OCI-LY7 (cell line): ENCODE results near the gene PCDHGC4. TPM values are rescaled to one million over a fixed set of nuclear protein-coding genes. Genes with fewer than 3 reads are reported as not detected.

ENCODE experiments used
- BruUV-seq: library from RNA; stranded (reverse); fragments of 400-500 nt; replicated peaks from 2 replicates; lab custom pipeline; 2021; lab: Mats Ljungman, UMichigan
- CTCF ChIA-PET: fragments of 300-600 bp; sonication (Branson Sonifier 250); formaldehyde crosslinking; loops from one replicate; lab custom pipeline; 2022; ENCODE audit warnings: antibody characterized with exemption; ENCODE audit not compliant: unreplicated experiment; lab: Charles Lee
- POLR2A ChIA-PET: fragments of 300-600 bp; sonication (Branson Sonifier 250); formaldehyde crosslinking; loops from one replicate; lab custom pipeline; 2022; ENCODE audit warnings: antibody characterized with exemption; lab: Charles Lee
- DNase-seq: peaks from one replicate; pipeline ENCODE4 v3.0.0-alpha.2; 2015; ENCODE audit warnings: low spot score
- H2AFZ ChIP-seq: fragments of 200-600 bp; sonication (generic), shearing (Covaris generic); 2 replicates; pipeline ENCODE4 v1.6.1; 2014; ENCODE audit warnings: mild to moderate bottlenecking, antibody characterized with exemption, low read length, moderate library complexity
- H3K27ac ChIP-seq: fragments of 200-600 bp; sonication (generic); 2 replicates; pipeline ENCODE4 v1.5.1; 2014; ENCODE audit warnings: mixed run types, low read depth, mild to moderate bottlenecking, moderate library complexity, low read length, inconsistent platforms; ENCODE audit not compliant: poor library complexity, severe bottlenecking
- H3K36me3 ChIP-seq: fragments of 200-600 bp; sonication (generic); 2 replicates; pipeline ENCODE4 v1.6.1; 2014; ENCODE audit warnings: mild to moderate bottlenecking, antibody characterized with exemption, low read length, moderate library complexity, mixed read lengths; ENCODE audit not compliant: insufficient read depth
- H3K4me1 ChIP-seq: fragments of 200-600 bp; sonication (generic); 2 replicates; pipeline ENCODE4 v1.5.1; 2014; ENCODE audit warnings: mild to moderate bottlenecking, low read length; ENCODE audit not compliant: insufficient read depth, poor library complexity, severe bottlenecking
- H3K4me2 ChIP-seq: fragments of 200-600 bp; sonication (generic); 2 replicates; pipeline ENCODE4 v1.6.1; 2014; ENCODE audit warnings: mild to moderate bottlenecking, low read length
- H3K4me3 ChIP-seq: fragments of 200-600 bp; sonication (generic); 2 replicates; pipeline ENCODE4 v1.5.1; 2014; ENCODE audit warnings: mild to moderate bottlenecking, low read depth, low read length; ENCODE audit not compliant: poor library complexity, severe bottlenecking
- H3K79me2 ChIP-seq: fragments of 200-600 bp; sonication (generic); 2 replicates; pipeline ENCODE4 v1.6.1; 2016; ENCODE audit warnings: low read depth, mild to moderate bottlenecking, low read length, moderate library complexity, mixed read lengths; ENCODE audit not compliant: insufficient read depth
- H3K9me2 ChIP-seq: fragments of 200-600 bp; sonication (generic); 2 replicates; pipeline ENCODE4 v1.6.1; 2016; ENCODE audit warnings: mild to moderate bottlenecking, low read length, mixed read lengths; ENCODE audit not compliant: insufficient read depth
- H3K9me3 ChIP-seq: fragments of 200-600 bp; sonication (generic); 2 replicates; pipeline ENCODE4 v1.6.1; 2014; ENCODE audit warnings: mild to moderate bottlenecking, mixed run types, low read length, mixed read lengths
- H4K20me1 ChIP-seq: fragments of 200-600 bp; sonication (generic); 2 replicates; pipeline ENCODE4 v1.6.1; 2014; ENCODE audit warnings: mild to moderate bottlenecking, antibody characterized with exemption, low read length, moderate library complexity, mixed read lengths; ENCODE audit not compliant: insufficient read depth
- EZH2phosphoT487 ChIP-seq: fragments of 200-600 bp; sonication (generic); IDR thresholded peaks from 2 replicates; pipeline ENCODE4 v1.6.1; 2018; ENCODE audit warnings: low read depth, borderline replicate concordance, mild to moderate bottlenecking, mixed run types, antibody characterized with exemption, low read length, moderate library complexity, mixed read lengths
- intact Hi-C: fragments of 100-400 bp; cut with micrococcal nuclease; formaldehyde crosslinking; loops from one replicate; pipeline ENCODE4 v1.10.0; 2022; ENCODE audit not compliant: unreplicated experiment
- total RNA-seq, 2 experiments: library from RNA; depleted of rRNA in 1 of 2; stranded (reverse); fragments of >200 nt in 1 of 2; shearing (Covaris generic) in 1 of 2; gene quantifications; 2 replicates each; pipeline ENCODE4 v1.2.3, GENCODE V29; 2014 to 2022
- TF ChIP-seq, protein P1 (sequence below): fragments of 200-600 bp; sonication (generic); conservative IDR thresholded peaks from 2 replicates; pipeline ENCODE4 v1.5.1; 2014; ENCODE audit warnings: mild to moderate bottlenecking, antibody characterized with exemption, low read length, moderate library complexity, mixed read lengths

PCDHGC4 gene
- total RNA-seq, 2 experiments from 2014 or later, result 7.0 to 8.4 TPM

GRCh38 chr5:141528291-141528984 is 43.6 kb downstream of the PCDHGC4 start:
- Histone ChIP-seq H3K4me3 (peak overlapping the region; percentile 66), H3K9me3 (no peaks in the 10 kb centered on the region), H3K27ac (peak overlapping the region; percentile 98), H3K4me1 (peaks cover 85% of the 10 kb centered on the region), H3K4me2 (peak overlapping the region; percentile 85), H4K20me1 (no peaks in the 10 kb centered on the region), H3K79me2 (peaks cover 26% of the 10 kb centered on the region; the same call in 1 of the 2 replicates), H2AFZ (peak overlapping the region; percentile 7; the same call in 1 of the 2 replicates), H3K9me2 (no peaks in the 10 kb centered on the region), H3K36me3 (peaks cover 72% of the 10 kb centered on the region)
- TF ChIP-seq, protein P1, sequence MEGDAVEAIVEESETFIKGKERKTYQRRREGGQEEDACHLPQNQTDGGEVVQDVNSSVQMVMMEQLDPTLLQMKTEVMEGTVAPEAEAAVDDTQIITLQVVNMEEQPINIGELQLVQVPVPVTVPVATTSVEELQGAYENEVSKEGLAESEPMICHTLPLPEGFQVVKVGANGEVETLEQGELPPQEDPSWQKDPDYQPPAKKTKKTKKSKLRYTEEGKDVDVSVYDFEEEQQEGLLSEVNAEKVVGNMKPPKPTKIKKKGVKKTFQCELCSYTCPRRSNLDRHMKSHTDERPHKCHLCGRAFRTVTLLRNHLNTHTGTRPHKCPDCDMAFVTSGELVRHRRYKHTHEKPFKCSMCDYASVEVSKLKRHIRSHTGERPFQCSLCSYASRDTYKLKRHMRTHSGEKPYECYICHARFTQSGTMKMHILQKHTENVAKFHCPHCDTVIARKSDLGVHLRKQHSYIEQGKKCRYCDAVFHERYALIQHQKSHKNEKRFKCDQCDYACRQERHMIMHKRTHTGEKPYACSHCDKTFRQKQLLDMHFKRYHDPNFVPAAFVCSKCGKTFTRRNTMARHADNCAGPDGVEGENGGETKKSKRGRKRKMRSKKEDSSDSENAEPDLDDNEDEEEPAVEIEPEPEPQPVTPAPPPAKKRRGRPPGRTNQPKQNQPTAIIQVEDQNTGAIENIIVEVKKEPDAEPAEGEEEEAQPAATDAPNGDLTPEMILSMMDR, result no peak
- no peak for TF ChIP-seq EZH2phosphoT487
- TSS peak; percentile 67 for BruUV-seq
- DNase-seq, result no peak
- ChIA-PET POLR2A (interaction anchor here (0.6 to 13.7 kb wide), 13 partner anchors 9 to 53 kb away, joined by 3 to 328 read pairs (median 5); partner anchors contain the start of genes PCDHGC3 and PCDHGC4), CTCF (interaction anchor here (0.6 to 11.2 kb wide), 7 partner anchors 17 to 1756 kb away, joined by 3 to 138 read pairs (median 3); partner anchors contain the start of gene PCDHGC3)
- intact Hi-C loops, result loop anchor here (5.0 kb wide), 1 partner anchor 109 kb away; the partner anchor contains the start of genes HDAC3 and RELL2

GRCh38 chr5:141529002-141529401 is 44.2 kb downstream of the PCDHGC4 start:
- Histone ChIP-seq H4K20me1 (no peaks in the 10 kb centered on the region), H3K79me2 (peaks cover 21% of the 10 kb centered on the region; the same call in 1 of the 2 replicates), H3K9me2 (no peaks in the 10 kb centered on the region), H3K4me3 (peak overlapping the region; percentile 66), H3K4me1 (peaks cover 82% of the 10 kb centered on the region), H2AFZ (peak overlapping the region; percentile 7; the same call in 1 of the 2 replicates), H3K27ac (peak overlapping the region; percentile 98), H3K36me3 (peaks cover 72% of the 10 kb centered on the region), H3K4me2 (peak overlapping the region; percentile 85), H3K9me3 (no peaks in the 10 kb centered on the region)
- no TSS peak for BruUV-seq
- intact Hi-C loops, result loop anchor here (1.0 to 5.0 kb wide), 2 partner anchors 22 to 108 kb away; partner anchors contain the start of genes HDAC3 and RELL2
- TF ChIP-seq EZH2phosphoT487, result no peak
- TF ChIP-seq, protein P1, result no peak
- ChIA-PET POLR2A (interaction anchor here (0.6 to 13.7 kb wide), 11 partner anchors 8 to 54 kb away, joined by 3 to 328 read pairs (median 5); partner anchors contain the start of genes PCDHGC3 and PCDHGC4), CTCF (interaction anchor here (0.8 to 11.2 kb wide), 6 partner anchors 18 to 53 kb away, joined by 3 to 138 read pairs (median 3); no protein-coding TSS in a partner anchor)
- DNase-seq, result peak; percentile 67
